HG02884 (cell line): ENCODE data around the gene FAM124A.
"Not testable (repeated sequence)": the region's sequence is repeated elsewhere in the genome, so short reads cannot be mapped to it uniquely, and the experiment has no call there.

Experiments
- ATAC-seq: cut with Tn5 transposase; IDR thresholded peaks from one replicate; pipeline ENCODE4 v1.9.1; 2021; ENCODE audit warnings: mild to moderate bottlenecking, moderate library complexity; ENCODE audit not compliant: unreplicated experiment

FAM124A gene

DNA sequence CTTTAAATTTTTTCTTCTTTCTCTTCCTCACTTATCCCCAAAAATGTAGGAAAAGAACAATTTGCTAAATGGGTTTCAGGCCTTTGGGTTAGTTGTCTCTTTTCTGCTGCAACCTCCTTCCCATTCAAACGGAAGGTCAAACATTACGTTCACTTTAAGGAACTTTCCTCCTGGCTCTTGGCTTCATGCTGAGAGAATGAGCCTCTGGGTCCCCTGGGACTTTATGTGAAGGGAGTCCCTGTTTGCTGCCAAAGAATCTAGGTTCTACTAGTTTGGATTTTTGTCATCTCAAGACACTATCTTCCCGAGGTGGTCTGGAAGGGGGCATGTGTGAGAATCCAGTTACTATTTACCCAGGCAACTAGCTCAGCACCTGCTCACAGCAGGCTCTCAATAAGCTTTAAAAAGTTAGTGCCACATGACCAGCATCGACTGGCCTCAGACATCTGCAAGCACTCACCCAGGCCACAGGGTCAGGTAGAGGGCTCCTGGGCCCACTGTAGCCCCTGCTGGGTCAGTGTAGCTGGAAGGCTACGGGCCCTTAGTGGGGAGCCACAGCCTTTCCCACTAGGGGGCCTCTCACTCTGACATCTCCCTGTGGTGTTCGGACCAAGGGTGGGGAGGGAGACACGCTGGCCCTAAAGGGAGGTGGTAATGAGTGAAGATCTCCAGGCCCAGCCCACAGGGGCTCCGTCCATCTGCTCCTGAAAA is 40.5 kb downstream of the FAM124A start:
- ATAC-seq = no peak

DNA sequence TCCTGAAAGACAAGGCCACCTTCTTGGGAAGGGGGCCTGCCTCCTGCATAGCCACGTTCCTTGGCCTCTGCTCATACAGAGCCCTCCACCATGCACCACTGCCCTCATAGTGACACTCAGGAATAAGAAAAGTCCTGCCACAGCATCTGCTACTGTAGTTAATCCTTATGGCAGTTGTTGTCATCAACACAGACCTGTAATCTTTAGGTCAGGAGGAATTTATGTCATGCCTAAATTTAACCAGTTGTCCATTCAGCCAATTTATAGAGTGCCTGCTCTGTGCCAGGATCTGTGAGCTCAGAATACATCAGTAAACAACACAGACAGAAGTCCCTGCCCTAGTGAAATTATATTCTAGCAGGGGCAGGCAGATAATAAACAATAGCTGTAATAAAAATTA is 44.4 kb downstream of the FAM124A start:
- no peak for ATAC-seq

GRCh38 chr13:51267622-51268021 is 45.4 kb downstream of the FAM124A start:
- no peak for ATAC-seq

DNA sequence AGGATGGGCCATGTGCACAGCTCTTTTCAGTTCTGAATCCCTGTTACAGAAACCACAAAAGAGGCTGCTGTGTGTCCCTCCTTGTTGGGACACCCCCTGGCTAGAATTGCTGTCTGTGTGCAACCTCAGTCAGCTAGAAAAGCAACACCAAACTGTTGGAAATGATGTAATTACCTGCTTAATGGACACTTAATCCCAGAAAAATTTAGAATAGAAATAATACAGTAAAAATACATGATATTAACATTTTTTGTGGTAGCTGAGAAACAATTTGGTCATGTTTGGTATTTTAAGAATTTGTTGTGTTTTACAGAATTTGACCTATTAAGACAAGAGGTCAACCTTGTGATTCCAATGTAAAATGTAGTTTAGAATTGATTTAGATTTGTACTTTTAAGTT is 46.8 kb downstream of the FAM124A start:
- no peak for ATAC-seq

DNA sequence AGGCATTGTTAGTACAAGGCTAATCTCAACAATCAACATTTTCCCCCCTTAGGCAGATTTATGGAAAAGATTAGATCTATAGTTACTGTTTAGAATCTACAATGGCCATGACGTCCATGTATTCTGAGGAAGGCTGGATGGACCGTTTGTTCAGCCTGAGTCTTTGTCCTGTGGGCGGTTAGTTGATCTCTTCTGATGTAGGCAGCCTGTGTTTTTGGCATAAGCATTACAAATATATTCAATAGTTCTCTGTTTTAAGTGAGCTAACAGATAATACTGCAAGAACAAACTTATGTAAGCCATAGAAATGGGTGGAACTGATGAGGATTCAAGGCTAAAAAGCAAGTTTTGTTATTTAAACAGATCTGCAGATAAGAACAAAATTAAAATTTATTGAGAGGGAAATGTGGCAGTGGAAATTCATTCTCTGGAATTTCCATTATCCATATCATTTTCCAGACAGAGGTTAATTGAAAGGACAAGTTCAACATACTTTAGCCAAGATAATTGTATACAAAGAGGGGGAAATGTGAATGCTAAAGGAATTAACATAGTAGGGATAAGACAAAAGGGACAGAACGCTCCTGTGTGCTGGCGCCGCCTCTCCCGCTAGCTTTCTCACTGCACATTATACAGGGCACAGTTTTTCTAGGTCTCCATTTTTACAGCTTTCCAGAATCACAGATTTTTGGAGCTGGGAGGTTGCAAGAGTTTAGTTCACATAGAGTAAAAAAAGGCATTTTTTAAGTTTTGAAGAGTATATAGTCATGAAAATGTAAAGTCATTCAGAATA is 48.6 kb downstream of the FAM124A start:
- no peak for ATAC-seq

DNA sequence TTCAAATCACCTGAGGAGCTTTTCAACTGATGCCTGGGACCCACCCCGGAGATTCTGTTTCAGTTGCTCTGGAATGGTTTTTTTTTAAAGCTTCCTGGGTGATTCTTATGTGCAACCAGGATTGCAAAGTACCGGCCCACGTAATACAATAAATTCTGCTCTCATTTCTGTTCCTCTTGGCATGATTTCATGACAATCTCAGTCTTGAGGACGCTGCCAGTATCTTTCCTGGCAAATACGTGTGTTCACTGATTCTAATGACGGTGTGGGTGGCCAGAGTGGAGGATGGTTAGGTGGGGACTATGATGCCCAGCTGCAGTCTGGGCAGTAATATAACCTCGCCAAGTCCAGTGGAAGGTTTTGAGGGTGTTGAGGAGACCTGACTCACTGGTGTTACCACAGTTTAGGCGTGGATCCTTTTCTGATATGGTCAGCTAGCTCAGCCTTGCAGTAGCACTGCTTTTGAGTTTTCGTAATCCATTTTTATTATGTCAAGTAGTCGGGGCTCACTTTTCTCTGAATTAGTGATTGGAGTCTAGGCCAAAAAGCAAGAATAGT is 49.4 kb downstream of the FAM124A start:
- no peak for ATAC-seq

DNA sequence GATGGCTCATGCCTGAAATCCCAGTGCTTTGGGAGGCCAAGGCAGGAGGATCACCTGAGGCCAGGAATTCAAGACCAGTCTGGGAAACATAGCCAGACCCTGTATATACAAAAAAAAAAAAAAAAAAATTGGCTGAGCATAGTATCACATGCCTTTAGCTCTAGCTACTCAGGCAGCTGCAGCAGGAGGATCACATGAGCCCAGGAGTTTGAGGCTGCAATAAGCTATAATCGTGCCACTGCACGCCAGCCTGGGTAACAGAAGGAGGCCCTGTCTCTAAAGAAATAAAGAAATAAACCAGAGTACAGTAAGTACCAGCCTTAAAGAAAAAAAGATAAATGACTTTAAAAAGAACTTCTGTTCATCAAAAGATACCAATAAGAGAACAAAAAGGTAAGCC is 52.9 kb downstream of the FAM124A start:
- ATAC-seq = no peak

DNA sequence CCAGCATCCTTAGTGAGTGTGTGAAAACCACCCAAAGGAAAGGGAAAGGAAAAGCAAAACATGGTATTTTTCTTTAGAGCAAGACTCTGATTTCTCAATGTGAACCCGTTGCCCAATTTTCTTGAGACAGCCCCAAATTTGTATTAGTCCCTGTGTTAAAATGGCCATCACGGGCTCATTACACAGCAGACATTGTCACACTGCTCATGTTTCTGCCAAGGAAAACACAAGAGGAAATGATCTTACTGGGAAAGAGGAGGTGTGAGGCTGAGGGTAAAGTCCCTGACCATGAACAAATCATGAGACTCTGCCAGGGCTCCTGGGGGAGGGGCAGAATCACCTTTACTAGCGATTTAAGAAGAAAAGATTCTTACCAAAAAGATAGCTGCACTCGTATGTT is 54.4 kb downstream of the FAM124A start:
- no peak for ATAC-seq

- ATAC-seq = no peak
Measured at GRCh38 chr13:51277928-51278327, 55.7 kb downstream of the FAM124A start.

DNA sequence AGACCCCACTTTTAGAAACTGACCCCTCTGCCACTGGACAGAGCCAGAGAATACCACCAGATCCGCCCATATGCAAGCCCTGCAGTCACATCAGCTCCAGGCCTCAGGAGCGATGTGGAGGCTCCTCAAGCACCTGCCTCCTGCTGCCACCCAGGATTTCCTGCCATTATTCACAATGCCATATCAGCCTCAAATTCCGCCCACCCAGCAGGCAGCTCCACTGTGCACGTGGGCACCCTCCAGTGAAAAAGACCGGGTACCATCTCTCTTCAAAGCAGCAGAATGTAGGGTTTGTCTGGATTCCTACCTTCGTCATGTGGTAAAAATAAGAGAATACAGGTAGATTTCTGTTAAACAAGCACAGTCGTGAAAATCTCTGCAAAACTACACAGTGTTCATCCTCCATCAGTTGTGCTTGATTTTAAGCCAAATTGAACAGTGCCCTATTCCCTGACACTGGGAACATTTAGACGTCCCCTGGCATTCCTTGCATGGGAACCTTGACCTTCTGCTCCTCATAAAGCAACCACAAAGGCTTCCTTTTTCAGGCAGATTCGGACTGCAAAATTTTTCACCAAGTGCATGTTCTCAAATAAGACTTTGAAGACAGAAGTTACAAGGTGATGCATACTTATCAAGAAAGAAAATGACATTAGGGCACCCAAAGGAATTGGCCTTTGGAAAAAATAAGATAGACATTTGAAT is 56.4 kb downstream of the FAM124A start:
- no peak for ATAC-seq

- no peak for ATAC-seq
Measured at GRCh38 chr13:51280379-51280940, 58.3 kb downstream of the FAM124A start.

DNA sequence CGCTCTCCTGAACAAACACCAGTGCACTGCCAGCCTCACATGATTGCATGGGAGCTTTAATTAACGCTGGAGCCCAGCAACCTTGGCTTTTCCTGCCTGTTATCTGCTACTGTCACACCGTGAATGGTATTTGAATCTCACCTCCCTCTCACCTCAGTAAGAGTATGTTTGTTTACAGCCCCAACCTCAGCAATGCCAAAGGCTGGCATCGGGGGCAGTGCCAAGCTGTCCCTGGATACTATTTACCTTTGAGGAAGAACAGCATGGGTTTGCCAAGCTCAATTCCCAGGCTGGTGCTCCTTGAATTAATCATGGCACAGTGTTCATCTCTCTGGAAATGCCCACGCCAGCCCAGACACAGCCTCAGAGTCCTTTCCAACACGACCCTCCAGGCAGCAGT is 60.1 kb downstream of the FAM124A start:
- ATAC-seq = no peak

GRCh38 chr13:51282923-51283322 is 60.7 kb downstream of the FAM124A start:
- ATAC-seq = not testable (repeated sequence)

GRCh38 chr13:51283371-51283770 is 61.2 kb downstream of the FAM124A start:
- ATAC-seq = no peak

- ATAC-seq = no peak
Measured at GRCh38 chr13:51284339-51284738, 62.1 kb downstream of the FAM124A start.

DNA sequence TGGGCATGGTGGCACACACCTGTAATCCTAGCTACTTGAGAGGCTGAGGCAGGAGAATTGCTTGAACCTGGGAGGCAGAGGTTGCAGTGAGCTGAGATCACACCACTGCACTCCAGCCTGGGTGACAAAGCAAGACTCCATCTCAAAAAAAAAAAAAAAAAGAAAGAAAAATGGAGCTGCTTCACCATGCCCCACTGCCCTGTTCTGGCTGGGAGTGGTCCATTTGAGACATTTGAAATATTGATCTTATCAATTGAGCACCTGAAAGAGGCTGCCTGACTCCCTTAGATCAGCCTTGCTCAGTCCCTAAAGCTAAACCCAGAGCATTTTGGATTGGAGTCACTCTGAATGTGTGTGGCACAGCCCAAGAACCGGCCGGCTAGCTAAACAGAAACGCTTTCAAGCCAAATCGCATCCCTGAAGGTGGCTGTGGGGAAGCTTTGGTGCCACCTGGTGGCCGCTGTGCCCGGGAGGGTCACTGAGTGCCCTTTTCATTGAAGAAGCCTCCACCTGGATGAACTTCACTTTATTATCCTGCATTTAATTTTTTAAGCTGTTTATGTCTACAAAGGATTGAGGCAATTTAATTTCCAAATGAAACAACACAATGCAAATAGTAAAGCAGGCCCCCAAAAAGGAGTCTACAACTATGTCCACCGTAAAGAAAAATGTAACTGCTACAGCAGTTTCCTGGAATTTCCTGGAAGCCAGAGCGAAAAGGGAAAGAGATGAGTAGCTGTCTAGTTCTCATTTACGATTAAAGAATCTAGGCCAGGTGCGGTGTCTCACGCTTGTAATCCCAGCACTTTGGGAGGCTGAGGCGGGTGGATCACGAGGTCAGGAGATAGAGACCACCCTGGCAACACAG is 64.2 kb downstream of the FAM124A start:
- ATAC-seq = peak; percentile 78

- no peak for ATAC-seq
Measured at GRCh38 chr13:51287758-51288157, 65.6 kb downstream of the FAM124A start.

- not testable (repeated sequence) for ATAC-seq
Measured at GRCh38 chr13:51288254-51288653, 66.1 kb downstream of the FAM124A start.

DNA sequence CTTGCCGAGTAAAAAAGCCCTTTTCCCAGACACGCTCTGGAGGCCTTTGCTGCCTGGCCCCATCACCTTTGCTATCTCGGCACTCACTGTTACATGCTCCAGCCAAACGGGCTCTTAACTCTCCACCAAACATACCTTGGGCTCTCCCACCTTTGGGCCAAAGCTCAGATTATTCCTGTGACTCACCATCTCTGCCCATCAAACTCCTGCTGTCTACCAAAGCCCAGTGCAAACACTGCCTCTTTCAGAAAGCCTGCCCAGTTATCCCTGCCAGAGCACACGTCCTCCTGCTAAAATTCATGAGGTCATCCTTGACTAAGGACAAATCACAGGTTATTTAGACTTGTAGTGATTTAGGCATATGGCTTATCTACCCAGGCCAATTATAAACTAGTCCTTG is 69.1 kb downstream of the FAM124A start:
- no peak for ATAC-seq

GRCh38 chr13:51292000-51292565 is 69.9 kb downstream of the FAM124A start:
- no peak for ATAC-seq
